Uterus (tissue), 4 donors: ENCODE measurements around the gene PFKM. TPM values are rescaled to one million over a fixed set of nuclear protein-coding genes. Genes with fewer than 3 reads are reported as not detected.

Experiments
- DNase-seq, 2 donors: peaks; one replicate each; pipeline ENCODE4 v3.0.0-alpha.2; 2019 to 2020
- H3K27ac ChIP-seq, 2 donors: fragments of 200-600 bp; sonication (generic); 1 replicate in 1 of 2; 2 replicates in 1 of 2; pipeline ENCODE4 v1.5.1; 2016 to 2018
- H3K27me3 ChIP-seq, 2 donors: fragments of 200-600 bp; sonication (generic); one replicate each; pipeline ENCODE4 v1.5.1; 2018 to 2019; ENCODE audit warnings: control low read depth in 1 of 2
- H3K36me3 ChIP-seq, 2 donors: fragments of 200-600 bp; sonication (generic); one replicate each; pipeline ENCODE4 v1.5.1; 2019; ENCODE audit warnings: control low read depth in 1 of 2
- H3K4me1 ChIP-seq, 2 donors: fragments of 200-600 bp; sonication (generic); one replicate each; pipeline ENCODE4 v1.5.1; 2018 to 2019; ENCODE audit warnings: control low read depth in 1 of 2
- H3K4me3 ChIP-seq, 2 donors: fragments of 200-600 bp; sonication (generic); 1 replicate in 1 of 2; 2 replicates in 1 of 2; pipeline ENCODE4 v1.5.1; 2018 to 2019; ENCODE audit warnings: mild to moderate bottlenecking in 1 of 2
- H3K9me3 ChIP-seq, 2 donors: fragments of 200-600 bp; sonication (generic); one replicate each; pipeline ENCODE4 v1.5.1; 2019; ENCODE audit warnings: control low read depth in 1 of 2
- POLR2A ChIP-seq, 2 donors: fragments of 450-650 bp; IDR thresholded peaks; one replicate each; pipeline ENCODE4 v1.6.1; 2016; ENCODE audit warnings: antibody characterized with exemption in 2 of 2, mild to moderate bottlenecking in 1 of 2, moderate library complexity in 1 of 2
- intact Hi-C: fragments of 100-400 bp; cut with DNase I; formaldehyde crosslinking; loops from one replicate; pipeline ENCODE4 v1.15.1; 2023; ENCODE audit warnings: low total_unique reads
- total RNA-seq, 4 donors: library from RNA; depleted of rRNA in 3 of 4; stranded (reverse); fragments of >200 nt in 3 of 4; gene quantifications; one replicate each; pipeline versions ENCODE4 v1.1.0 to v1.2.4, GENCODE V29; 2014 to 2023
- TF ChIP-seq, protein P1 (sequence below), 4 experiments: fragments of 200-600 bp in 2 of 4; fragments of 450-650 bp in 2 of 4; sonication (generic) in 2 of 4; IDR thresholded peaks; one replicate each; pipeline ENCODE4 v1.5.1; 2016 to 2019; ENCODE audit warnings: antibody characterized with exemption in 4 of 4, mild to moderate bottlenecking in 2 of 4, moderate library complexity in 1 of 4
- donor health status: DM: yes; HTN: yes; CAD: no.

Gene PFKM
- total RNA-seq, 4 donors from 2014 or later: 30.9 to 150 (median 70.8) TPM

DNA sequence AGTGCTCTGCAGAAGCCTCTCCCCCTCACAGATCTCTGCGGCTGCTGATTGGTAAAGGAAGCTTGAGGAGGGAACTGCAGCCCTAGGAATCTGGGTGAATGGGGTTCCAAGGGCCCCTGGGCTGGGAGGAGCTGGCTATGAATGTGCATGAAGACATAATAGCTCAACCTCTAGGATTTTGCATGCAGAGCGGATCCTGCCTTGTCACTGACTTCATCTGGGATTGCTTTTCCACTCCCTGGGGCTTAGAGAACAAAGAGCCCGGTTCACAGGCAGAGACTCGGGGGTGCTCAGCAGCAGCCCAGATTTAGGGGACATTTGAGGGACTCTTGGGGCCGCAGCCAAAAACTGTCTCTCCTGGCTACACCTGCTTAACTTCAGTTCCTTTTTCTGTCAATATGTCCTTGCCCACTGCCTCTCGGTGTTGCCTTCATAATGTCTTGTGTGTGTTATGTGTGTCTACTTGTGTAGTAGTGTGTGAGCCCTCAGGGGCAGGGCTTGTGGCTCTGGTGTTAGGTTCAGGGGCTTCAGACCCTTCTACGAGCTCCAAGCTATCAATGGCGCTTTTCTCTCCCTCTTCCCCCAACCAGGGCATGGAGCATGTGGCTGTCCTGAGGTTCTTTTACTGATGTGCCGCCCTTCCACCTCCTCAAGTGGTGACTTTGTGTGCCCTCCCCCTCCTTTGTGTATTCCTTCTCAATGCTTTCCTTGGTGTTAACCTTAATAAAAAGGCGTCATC lies 66.2 kb downstream of the PFKM start:
- Histone ChIP-seq H3K27ac (no peak overlapping the region), H3K27me3 (no peaks in the 10 kb centered on the region), H3K36me3 (no peaks in the 10 kb centered on the region), H3K9me3 (no peaks in the 10 kb centered on the region), H3K4me1 (no peaks in the 10 kb centered on the region), H3K4me3 (peak overlapping the region in 1 of 2 donors; percentile 69)
- intact Hi-C loops: no loop called here
- DNase-seq: no peak
- no peak for TF ChIP-seq POLR2A (IDR thresholded peaks at IDR 0.05)
- TF ChIP-seq, protein P1, sequence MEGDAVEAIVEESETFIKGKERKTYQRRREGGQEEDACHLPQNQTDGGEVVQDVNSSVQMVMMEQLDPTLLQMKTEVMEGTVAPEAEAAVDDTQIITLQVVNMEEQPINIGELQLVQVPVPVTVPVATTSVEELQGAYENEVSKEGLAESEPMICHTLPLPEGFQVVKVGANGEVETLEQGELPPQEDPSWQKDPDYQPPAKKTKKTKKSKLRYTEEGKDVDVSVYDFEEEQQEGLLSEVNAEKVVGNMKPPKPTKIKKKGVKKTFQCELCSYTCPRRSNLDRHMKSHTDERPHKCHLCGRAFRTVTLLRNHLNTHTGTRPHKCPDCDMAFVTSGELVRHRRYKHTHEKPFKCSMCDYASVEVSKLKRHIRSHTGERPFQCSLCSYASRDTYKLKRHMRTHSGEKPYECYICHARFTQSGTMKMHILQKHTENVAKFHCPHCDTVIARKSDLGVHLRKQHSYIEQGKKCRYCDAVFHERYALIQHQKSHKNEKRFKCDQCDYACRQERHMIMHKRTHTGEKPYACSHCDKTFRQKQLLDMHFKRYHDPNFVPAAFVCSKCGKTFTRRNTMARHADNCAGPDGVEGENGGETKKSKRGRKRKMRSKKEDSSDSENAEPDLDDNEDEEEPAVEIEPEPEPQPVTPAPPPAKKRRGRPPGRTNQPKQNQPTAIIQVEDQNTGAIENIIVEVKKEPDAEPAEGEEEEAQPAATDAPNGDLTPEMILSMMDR (IDR thresholded peaks at IDR 0.05): no peak

DNA sequence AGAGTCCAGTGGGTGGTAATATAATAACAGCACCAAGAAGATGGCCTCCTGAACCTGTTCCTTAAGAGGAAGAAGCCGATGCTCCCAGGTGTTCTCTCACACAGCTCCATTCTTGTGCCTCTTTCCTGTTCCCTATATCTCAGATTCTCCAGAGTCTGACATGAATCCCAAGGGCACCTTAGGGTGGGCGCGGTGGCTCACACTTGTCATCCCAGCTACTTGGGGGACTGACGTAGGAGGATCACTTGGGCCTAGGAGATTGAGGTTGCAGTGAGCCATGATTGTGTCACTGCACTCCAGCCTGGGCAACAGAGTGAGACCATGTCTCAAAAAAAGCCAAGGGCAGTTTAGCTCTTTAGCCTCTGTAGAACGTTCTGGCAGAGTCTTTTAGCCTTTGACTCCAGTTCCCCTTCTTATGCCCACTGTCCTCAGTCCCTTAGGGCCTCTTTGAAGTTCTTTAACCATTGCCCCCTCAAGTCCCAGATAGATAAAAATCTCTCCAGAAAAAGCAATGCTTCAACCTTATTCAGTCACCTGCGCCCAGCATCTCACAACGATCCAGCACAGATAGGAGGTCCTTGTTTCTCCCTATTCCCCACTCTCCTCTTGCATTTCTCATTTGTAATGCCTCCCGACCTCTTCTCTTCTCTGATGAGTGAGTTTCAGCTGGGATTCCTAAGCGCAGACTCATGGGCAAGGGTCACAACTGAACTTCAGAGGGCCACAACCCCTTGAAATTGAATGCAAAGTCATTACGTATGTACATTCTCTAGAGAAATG lies 68.9 kb downstream of the PFKM start:
- Histone ChIP-seq H3K27me3 (no peaks in the 10 kb centered on the region), H3K9me3 (no peaks in the 10 kb centered on the region), H3K4me3 (no peak overlapping the region), H3K4me1 (no peaks in the 10 kb centered on the region), H3K27ac (no peak overlapping the region), H3K36me3 (no peaks in the 10 kb centered on the region)
- TF ChIP-seq, protein P1 (IDR thresholded peaks at IDR 0.05): no peak
- no peak for TF ChIP-seq POLR2A (IDR thresholded peaks at IDR 0.05)
- no peak for DNase-seq
- intact Hi-C loops: no loop called here

DNA sequence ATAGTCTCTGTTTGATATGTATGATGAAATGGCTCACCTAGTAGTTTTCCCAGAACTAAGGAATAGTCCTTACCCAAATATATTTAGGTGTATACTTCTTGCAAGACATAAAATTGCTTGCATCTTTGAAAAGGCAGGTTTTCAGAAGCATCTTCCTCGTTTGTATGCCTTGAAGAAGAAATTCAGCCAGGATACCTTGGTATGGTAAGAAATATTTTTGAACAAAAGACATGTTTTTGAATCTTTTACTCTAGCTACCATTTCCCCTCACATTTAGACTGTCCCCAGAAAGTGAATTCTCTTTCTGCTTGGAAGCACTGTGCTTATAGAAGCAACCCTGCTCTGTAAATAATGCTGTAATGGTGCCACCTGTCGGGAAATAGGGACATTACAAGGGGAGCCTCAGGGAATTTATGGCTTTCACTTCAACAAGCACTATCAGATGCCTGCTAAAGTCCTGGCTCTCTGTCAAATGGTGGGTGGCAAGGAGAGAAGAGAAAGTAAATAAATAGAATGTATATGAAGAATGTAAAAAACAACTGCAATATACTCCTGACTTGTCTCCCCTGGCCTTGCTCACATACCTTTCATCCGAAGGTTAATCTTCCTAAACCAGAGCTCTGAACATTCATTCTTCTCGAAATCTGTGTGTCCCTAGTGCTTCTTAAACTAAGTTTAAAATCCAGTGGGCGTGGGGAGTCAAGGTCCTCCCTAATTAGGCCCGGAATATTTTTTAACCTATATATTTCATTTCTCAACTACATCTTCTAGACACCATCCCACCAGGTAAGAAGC lies 70.4 kb downstream of the PFKM start:
- Histone ChIP-seq H3K36me3 (no peaks in the 10 kb centered on the region), H3K27ac (no peak overlapping the region), H3K4me1 (no peaks in the 10 kb centered on the region), H3K27me3 (no peaks in the 10 kb centered on the region), H3K4me3 (no peak overlapping the region), H3K9me3 (no peaks in the 10 kb centered on the region)
- peak; percentile 59 to 75 for DNase-seq
- no peak for TF ChIP-seq POLR2A (IDR thresholded peaks at IDR 0.05)
- TF ChIP-seq, protein P1 (IDR thresholded peaks at IDR 0.05): peak; percentile 83 to 89 (median 86)
- intact Hi-C loops: no loop called here

DNA sequence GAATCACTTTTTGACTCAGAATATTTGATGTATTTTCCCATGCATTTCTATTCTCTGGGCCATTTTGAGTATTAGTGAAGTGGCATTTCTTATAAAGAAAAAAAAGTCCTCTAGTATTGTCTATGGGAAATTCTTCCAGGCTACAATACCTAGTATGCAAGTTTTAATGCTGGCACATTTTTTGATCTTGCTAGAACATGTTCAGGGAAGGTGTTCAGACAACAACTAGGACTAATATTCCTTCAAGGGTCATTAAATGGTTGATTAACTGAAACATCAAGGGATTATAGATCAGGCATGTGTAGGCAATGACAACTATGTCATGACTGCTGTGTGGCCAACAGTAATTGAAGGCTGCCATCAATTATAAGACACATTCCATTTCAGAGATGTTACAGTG lies 71.9 kb downstream of the PFKM start:
- Histone ChIP-seq H3K27me3 (no peaks in the 10 kb centered on the region), H3K4me1 (no peaks in the 10 kb centered on the region), H3K4me3 (no peak overlapping the region), H3K27ac (no peak overlapping the region), H3K36me3 (no peaks in the 10 kb centered on the region), H3K9me3 (no peaks in the 10 kb centered on the region)
- TF ChIP-seq POLR2A (IDR thresholded peaks at IDR 0.05): no peak
- intact Hi-C loops: no loop called here
- DNase-seq: no peak

DNA sequence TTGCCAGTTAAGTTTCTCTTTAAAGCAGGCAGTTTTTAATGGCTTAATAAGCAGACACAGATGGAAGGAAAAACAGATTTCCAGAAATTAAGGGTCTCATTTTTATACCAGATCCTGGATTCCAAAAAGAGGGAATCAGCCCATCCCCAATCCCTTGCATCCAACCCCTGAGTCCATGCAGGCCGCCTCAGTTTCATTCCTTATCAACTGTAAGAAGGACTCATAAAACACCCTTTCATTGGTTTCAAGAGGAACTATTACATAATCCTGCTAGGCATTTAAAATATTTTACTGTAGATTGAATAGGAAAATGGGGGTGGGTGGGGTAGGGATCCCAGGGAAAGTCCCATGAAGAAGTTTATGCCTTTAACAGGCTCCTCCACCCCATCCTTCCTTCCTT lies 73.7 kb downstream of the PFKM start:
- TF ChIP-seq, protein P1 (IDR thresholded peaks at IDR 0.05): no peak
- TF ChIP-seq POLR2A (IDR thresholded peaks at IDR 0.05): no peak
- intact Hi-C loops: no loop called here
- no peak for DNase-seq

More for the DNA sequence above, 73.7 kb downstream of the PFKM start:
- Histone ChIP-seq H3K4me1 (peaks cover 0 to 5% of the 10 kb centered on the region in 2 donors), H3K9me3 (no peaks in the 10 kb centered on the region), H3K27ac (no peak overlapping the region), H3K27me3 (no peaks in the 10 kb centered on the region), H3K36me3 (no peaks in the 10 kb centered on the region), H3K4me3 (no peak overlapping the region)
